Activated T-cell treated with anti-CD3 and anti-CD28 coated beads, Interleukin-2, amount 50 U/mL, for 48 hours (primary cell): ENCODE measurements around the gene KANK4.

Experiments
- DNase-seq, 2 experiments: peaks; one replicate each; pipeline ENCODE4 v3.0.0-alpha.2; 2020

The KANK4 gene

GRCh38 chr1:62304515-62304914 is 14.7 kb downstream of the KANK4 start:
- no peak for DNase-seq

GRCh38 chr1:62301726-62302390 is 17.4 kb downstream of the KANK4 start:
- no peak for DNase-seq

GRCh38 chr1:62299426-62300200 is 19.6 kb downstream of the KANK4 start:
- no peak for DNase-seq

- DNase-seq = no peak
Observed at GRCh38 chr1:62295921-62296491, 23.2 kb downstream of the KANK4 start.

GRCh38 chr1:62294261-62294660 is 25.0 kb downstream of the KANK4 start:
- DNase-seq = peak in 1 of 2 experiments; percentile 26

- no peak for DNase-seq
Observed at GRCh38 chr1:62288662-62289061, 30.6 kb downstream of the KANK4 start.

- DNase-seq = no peak
Observed at GRCh38 chr1:62288224-62288623, 31.0 kb downstream of the KANK4 start.

- DNase-seq = no peak
Observed at GRCh38 chr1:62286786-62287224, 32.4 kb downstream of the KANK4 start.

GRCh38 chr1:62285984-62286785 is 33.0 kb downstream of the KANK4 start:
- no peak for DNase-seq

GRCh38 chr1:62285440-62285839 is 33.8 kb downstream of the KANK4 start:
- no peak for DNase-seq

- no peak for DNase-seq
Observed at GRCh38 chr1:62283986-62284385, 35.2 kb downstream of the KANK4 start.

- DNase-seq = no peak
Observed at GRCh38 chr1:62282909-62283755, 36.1 kb downstream of the KANK4 start.

GRCh38 chr1:62281922-62282555 is 37.2 kb downstream of the KANK4 start:
- DNase-seq = no peak

GRCh38 chr1:62280960-62281465 is 38.2 kb downstream of the KANK4 start:
- no peak for DNase-seq

GRCh38 chr1:62280150-62280549 is 39.1 kb downstream of the KANK4 start:
- no peak for DNase-seq

- DNase-seq = no peak
Observed at GRCh38 chr1:62276791-62277190, 42.4 kb downstream of the KANK4 start.

- DNase-seq = no peak
Observed at GRCh38 chr1:62274496-62275485, 44.4 kb downstream of the KANK4 start.

- DNase-seq = no peak
Observed at GRCh38 chr1:62273953-62274352, 45.3 kb downstream of the KANK4 start.

- DNase-seq = peak; percentile 56 to 61
Observed at GRCh38 chr1:62271948-62272728, 47.1 kb downstream of the KANK4 start.
